Endothelial cell (in vitro differentiated cells): Measurements from ENCODE around the gene NNMT. TPM values are rescaled to one million over a fixed set of nuclear protein-coding genes. Genes with fewer than 3 reads are reported as not detected.

Source experiments
- DNase-seq: peaks from one replicate; pipeline ENCODE4 v3.0.0; 2021; ENCODE audit warnings: low spot score
- H3K27ac Mint-ChIP-seq: one replicate; pipeline ENCODE4 v1.8.0; 2021; ENCODE audit warnings: mixed read lengths, inconsistent platforms; ENCODE audit not compliant: unreplicated experiment
- H3K27me3 Mint-ChIP-seq: one replicate; pipeline ENCODE4 v1.8.0; 2021; ENCODE audit warnings: mild to moderate bottlenecking, moderate library complexity, mixed read lengths, inconsistent platforms; ENCODE audit not compliant: unreplicated experiment
- H3K36me3 Mint-ChIP-seq: one replicate; pipeline ENCODE4 v1.8.0; 2021; ENCODE audit warnings: mild to moderate bottlenecking, low read depth, mixed read lengths, inconsistent platforms; ENCODE audit not compliant: unreplicated experiment
- H3K4me1 Mint-ChIP-seq: one replicate; pipeline ENCODE4 v1.8.0; 2021; ENCODE audit warnings: mild to moderate bottlenecking, mixed read lengths, inconsistent platforms; ENCODE audit not compliant: unreplicated experiment
- H3K4me3 Mint-ChIP-seq: one replicate; pipeline ENCODE4 v1.8.0; 2021; ENCODE audit warnings: mild to moderate bottlenecking, mixed read lengths, inconsistent platforms; ENCODE audit not compliant: unreplicated experiment
- H3K9me3 Mint-ChIP-seq: one replicate; pipeline ENCODE4 v1.8.0; 2021; ENCODE audit warnings: mixed read lengths, inconsistent platforms; ENCODE audit not compliant: unreplicated experiment
- CTCF ChIP-seq: fragments of 200-600 bp; sonication (generic); IDR thresholded peaks from one replicate; pipeline ENCODE4 v1.5.0; 2021; ENCODE audit warnings: antibody characterized with exemption; ENCODE audit not compliant: unreplicated experiment
- total RNA-seq: library from RNA; stranded (reverse); fragmentation: NEBNext Ultra II Directional; extraction: Animal tissue kit (Norgen Biotek cat#: 25700); gene quantifications from one replicate; pipeline ENCODE4 v1.2.1, GENCODE V29; 2021; ENCODE audit not compliant: unreplicated experiment

Gene NNMT
- total RNA-seq, 1 donor from 2014 or later, result not detected

DNA sequence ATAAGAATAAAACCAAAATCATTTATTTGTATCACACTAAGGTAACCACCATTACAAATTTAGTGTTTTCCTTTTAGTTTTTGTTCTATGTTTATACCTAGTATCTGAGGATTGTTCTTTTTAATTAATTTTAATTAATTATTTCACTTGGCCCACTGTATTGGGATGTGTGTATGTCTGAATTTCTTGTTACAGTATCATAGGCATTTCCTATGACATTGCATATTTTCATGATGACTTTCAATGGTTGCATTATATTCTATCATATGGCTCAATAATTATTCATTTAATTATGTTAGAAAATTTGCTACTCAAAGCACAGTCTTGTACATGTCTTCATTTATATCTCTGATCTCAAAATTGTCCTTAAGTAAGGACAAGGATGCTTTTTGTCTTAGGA is 63.1 kb downstream of the NNMT start:
- H3K27me3 Mint-ChIP-seq, result no peaks in the 10 kb centered on the region
- no peaks in the 10 kb centered on the region for H3K36me3 Mint-ChIP-seq
- no peak overlapping the region for H3K27ac Mint-ChIP-seq
- no peaks in the 10 kb centered on the region for H3K4me1 Mint-ChIP-seq
- H3K9me3 Mint-ChIP-seq, result no peaks in the 10 kb centered on the region
- no peak overlapping the region for H3K4me3 Mint-ChIP-seq
- TF ChIP-seq CTCF, result no peak
- DNase-seq, result no peak

GRCh38 chr11:114362326-114362725 is 66.1 kb downstream of the NNMT start:
- H3K36me3 Mint-ChIP-seq, result no peaks in the 10 kb centered on the region
- H3K27ac Mint-ChIP-seq, result no peak overlapping the region
- no peak for DNase-seq
- H3K27me3 Mint-ChIP-seq, result no peaks in the 10 kb centered on the region
- no peaks in the 10 kb centered on the region for H3K9me3 Mint-ChIP-seq
- H3K4me1 Mint-ChIP-seq, result peaks cover 2% of the 10 kb centered on the region
- TF ChIP-seq CTCF, result no peak
- no peak overlapping the region for H3K4me3 Mint-ChIP-seq

GRCh38 chr11:114362958-114363357 is 66.8 kb downstream of the NNMT start:
- Mint-ChIP-seq H3K27ac (no peak overlapping the region), H3K36me3 (no peaks in the 10 kb centered on the region), H3K4me1 (peaks cover 2% of the 10 kb centered on the region), H3K4me3 (no peak overlapping the region), H3K27me3 (no peaks in the 10 kb centered on the region), H3K9me3 (no peaks in the 10 kb centered on the region)
- DNase-seq, result no peak
- no peak for TF ChIP-seq CTCF

Other genes starting within 250 kb of the NNMT start
- 0.54 TPM for gene ZBTB16, start 236.7 kb upstream of the NNMT start, total RNA-seq
- 6.7 TPM for gene C11orf71, start 104.1 kb downstream of the NNMT start, total RNA-seq
- gene RBM7, start 104.3 kb downstream of the NNMT start, total RNA-seq, result 44.8 TPM
- 71.6 TPM for gene REXO2, start 143.1 kb downstream of the NNMT start, total RNA-seq